HG03196 (cell line): Measurements from ENCODE around the gene GNPAT.
"Not testable (repeated sequence)": the region's sequence is repeated elsewhere in the genome, so short reads cannot be mapped to it uniquely, and the experiment has no call there.

ENCODE experiments used
- ATAC-seq: cut with Tn5 transposase; IDR thresholded peaks from one replicate; pipeline ENCODE4 v1.9.1; 2021; ENCODE audit not compliant: unreplicated experiment

GNPAT gene

GRCh38 chr1:231212301-231212700 is 28.7 kb upstream of the GNPAT start:
- not testable (repeated sequence) for ATAC-seq

GRCh38 chr1:231213831-231214573 is 27.0 kb upstream of the GNPAT start:
- ATAC-seq, result no peak

GRCh38 chr1:231214918-231215680 is 25.9 kb upstream of the GNPAT start:
- ATAC-seq, result no peak

- ATAC-seq, result no peak
Observed at GRCh38 chr1:231215681-231216385, 25.2 kb upstream of the GNPAT start.

GRCh38 chr1:231216498-231216897 is 24.5 kb upstream of the GNPAT start:
- ATAC-seq, result no peak

- no peak for ATAC-seq
Observed at GRCh38 chr1:231217056-231217455, 24.0 kb upstream of the GNPAT start.

GRCh38 chr1:231218078-231218477 is 22.9 kb upstream of the GNPAT start:
- ATAC-seq, result no peak

- no peak for ATAC-seq
Observed at GRCh38 chr1:231219422-231220401, 21.3 kb upstream of the GNPAT start.

- no peak for ATAC-seq
Observed at GRCh38 chr1:231220801-231221200, 20.2 kb upstream of the GNPAT start.

- ATAC-seq, result no peak
Observed at GRCh38 chr1:231226156-231226555, 14.9 kb upstream of the GNPAT start.

GRCh38 chr1:231231511-231231910 is 9.5 kb upstream of the GNPAT start:
- ATAC-seq, result no peak

- ATAC-seq, result peak; percentile 59
Observed at GRCh38 chr1:231232870-231233734, 7.9 kb upstream of the GNPAT start.

- no peak for ATAC-seq
Observed at GRCh38 chr1:231233735-231234417, 7.1 kb upstream of the GNPAT start.

GRCh38 chr1:231234506-231234905 is 6.5 kb upstream of the GNPAT start:
- ATAC-seq, result no peak

GRCh38 chr1:231235526-231236207 is 5.3 kb upstream of the GNPAT start:
- no peak for ATAC-seq

- ATAC-seq, result no peak
Observed at GRCh38 chr1:231236208-231236591, 4.8 kb upstream of the GNPAT start.

- no peak for ATAC-seq
Observed at GRCh38 chr1:231236938-231237337, 4.1 kb upstream of the GNPAT start.

GRCh38 chr1:231238298-231238697 is 2.7 kb upstream of the GNPAT start:
- no peak for ATAC-seq

GRCh38 chr1:231240531-231240882 is 505 bp upstream of the GNPAT start:
- ATAC-seq, result peak; percentile 6
